SK-N-MC (cell line): Measurements from ENCODE around the gene SBNO2.
A peak's percentile ranks its signal among the peaks of the same experiment; 100 is the strongest.

Source experiments
- DNase-seq: peaks from one replicate; pipeline ENCODE4 v3.0.0-alpha.2; 2011; ENCODE audit warnings: low read depth, low spot score
- H3K27ac ChIP-seq: fragments of 200-600 bp; sonication (generic); 2 replicates; pipeline ENCODE4 v1.5.1; 2016; ENCODE audit warnings: mixed run types
- H3K36me3 ChIP-seq: fragments of 200-600 bp; sonication (generic); 2 replicates; pipeline ENCODE4 v1.6.1; 2017; ENCODE audit warnings: antibody characterized with exemption, low read length, mixed read lengths; ENCODE audit not compliant: insufficient read depth
- H3K4me3 ChIP-seq: fragments of 200-600 bp; sonication (generic); 2 replicates; pipeline ENCODE4 v1.5.1; 2016
- H3K9ac ChIP-seq: fragments of 200-600 bp; sonication (generic); 2 replicates; pipeline ENCODE4 v1.8.0; 2017; ENCODE audit warnings: mixed run types, mixed read lengths; ENCODE audit not compliant: insufficient read length
- H3K9me3 ChIP-seq: fragments of 200-600 bp; sonication (generic); 2 replicates; pipeline ENCODE4 v1.6.1; 2017; ENCODE audit warnings: low read depth, mild to moderate bottlenecking, antibody characterized with exemption, low read length, moderate library complexity, mixed read lengths
- EZH2 ChIP-seq: fragments of 200-600 bp; sonication (generic); IDR thresholded peaks from one replicate; pipeline ENCODE4 v1.6.1; 2017; ENCODE audit warnings: antibody characterized with exemption
- FOXP2 ChIP-seq: optimal IDR thresholded peaks from 2 replicates; pipeline ENCODE3; 2011; ENCODE audit warnings: mild to moderate bottlenecking, moderate library complexity; ENCODE audit not compliant: insufficient read depth; ENCODE audit errors: extremely low read length, control extremely low read depth
- POLR2AphosphoS5 ChIP-seq: IDR thresholded peaks from 2 replicates; pipeline ENCODE4 v1.6.1; 2012; ENCODE audit warnings: mild to moderate bottlenecking, low read depth, low read length, borderline replicate concordance

The SBNO2 gene

GRCh38 chr19:1170938-1171754, 2.9 kb downstream of the SBNO2 start:
- Histone ChIP-seq H3K9ac (no peak overlapping the region), H3K36me3 (no peaks in the 10 kb centered on the region; the same call in 1 of the 2 replicates), H3K9me3 (no peaks in the 10 kb centered on the region), H3K4me3 (peak overlapping the region; percentile 81), H3K27ac (0 out of 2 replicates have a peak overlapping the region, but pooled peaks have one; percentile 19)
- no peak for DNase-seq
- TF ChIP-seq FOXP2 (no peak), POLR2AphosphoS5 (no peak), EZH2 (no peak)

GRCh38 chr19:1169921-1170885, 3.9 kb downstream of the SBNO2 start:
- H3K27ac ChIP-seq, result 0 out of 2 replicates have a peak overlapping the region, but pooled peaks have one; percentile 19

GRCh38 chr19:1169411-1169791, 4.7 kb downstream of the SBNO2 start:
- Histone ChIP-seq H3K4me3 (no peak overlapping the region), H3K36me3 (no peaks in the 10 kb centered on the region; the same call in 1 of the 2 replicates), H3K9me3 (no peaks in the 10 kb centered on the region), H3K27ac (no peak overlapping the region), H3K9ac (no peak overlapping the region)
- DNase-seq, result no peak
- no peak for TF ChIP-seq EZH2
- TF ChIP-seq FOXP2, result no peak
- TF ChIP-seq POLR2AphosphoS5, result no peak

More at GRCh38 chr19:1169921-1170885, 3.9 kb downstream of the SBNO2 start:
- no peaks in the 10 kb centered on the region; the same call in 1 of the 2 replicates for H3K36me3 ChIP-seq
- H3K9ac ChIP-seq, result no peak overlapping the region
- H3K4me3 ChIP-seq, result no peak overlapping the region
- no peaks in the 10 kb centered on the region for H3K9me3 ChIP-seq
- TF ChIP-seq FOXP2 (no peak), EZH2 (no peak), POLR2AphosphoS5 (no peak)
- no peak for DNase-seq

- DNase-seq, result no peak
Observed at GRCh38 chr19:1168572-1169410, 5.3 kb downstream of the SBNO2 start.

GRCh38 chr19:1167687-1168571, 6.1 kb downstream of the SBNO2 start:
- H3K4me3 ChIP-seq, result no peak overlapping the region
- H3K36me3 ChIP-seq, result no peaks in the 10 kb centered on the region; the same call in 1 of the 2 replicates
- H3K9ac ChIP-seq, result no peak overlapping the region
- no peak for DNase-seq
- TF ChIP-seq POLR2AphosphoS5 (no peak), FOXP2 (no peak), EZH2 (no peak)
- H3K9me3 ChIP-seq, result no peaks in the 10 kb centered on the region
- H3K27ac ChIP-seq, result no peak overlapping the region

More at GRCh38 chr19:1168572-1169410, 5.3 kb downstream of the SBNO2 start:
- no peaks in the 10 kb centered on the region; the same call in 1 of the 2 replicates for H3K36me3 ChIP-seq
- no peak overlapping the region for H3K9ac ChIP-seq
- H3K9me3 ChIP-seq, result no peaks in the 10 kb centered on the region
- no peak overlapping the region for H3K27ac ChIP-seq
- no peak overlapping the region for H3K4me3 ChIP-seq
- TF ChIP-seq POLR2AphosphoS5, result no peak
- no peak for TF ChIP-seq EZH2
- TF ChIP-seq FOXP2, result no peak

GRCh38 chr19:1166872-1167573, 7.0 kb downstream of the SBNO2 start:
- no peak for TF ChIP-seq FOXP2
- no peak for TF ChIP-seq EZH2
- TF ChIP-seq POLR2AphosphoS5, result no peak

More at GRCh38 chr19:1166872-1167573, 7.0 kb downstream of the SBNO2 start:
- DNase-seq, result no peak
- no peak overlapping the region for H3K27ac ChIP-seq
- H3K36me3 ChIP-seq, result no peaks in the 10 kb centered on the region; the same call in 1 of the 2 replicates
- H3K4me3 ChIP-seq, result no peak overlapping the region
- no peaks in the 10 kb centered on the region for H3K9me3 ChIP-seq
- no peak overlapping the region for H3K9ac ChIP-seq
